Smooth muscle cell (in vitro differentiated cells): ENCODE data around the gene LTA4H. TPM values are rescaled to one million over a fixed set of nuclear protein-coding genes. Genes with fewer than 3 reads are reported as not detected.

Source experiments
- DNase-seq: peaks from one replicate; lab custom pipeline; 2025; ENCODE audit not compliant: unreplicated experiment; lab: John Stamatoyannopoulos, UW
- H2AFZ ChIP-seq: fragments of 200-600 bp; sonication (generic); 2 replicates; pipeline ENCODE4 v1.6.0; 2016; ENCODE audit warnings: antibody characterized with exemption, low read depth, mild to moderate bottlenecking
- H3F3A ChIP-seq: fragments of 200-600 bp; sonication (generic); 2 replicates; pipeline ENCODE4 v1.6.0; 2017; ENCODE audit warnings: antibody characterized with exemption, low read depth
- H3K27ac ChIP-seq: fragments of 200-600 bp; sonication (generic); 2 replicates; pipeline ENCODE4 v1.5.1; 2016; ENCODE audit warnings: low read depth, mild to moderate bottlenecking
- H3K27me3 ChIP-seq: fragments of 200-600 bp; sonication (generic); 2 replicates; pipeline ENCODE4 v1.6.1; 2016; ENCODE audit warnings: low read depth, mild to moderate bottlenecking
- H3K36me3 ChIP-seq: fragments of 200-600 bp; sonication (generic); 2 replicates; pipeline ENCODE4 v1.5.1; 2016; ENCODE audit warnings: low read depth
- H3K4me1 ChIP-seq: fragments of 200-600 bp; sonication (generic); 2 replicates; pipeline ENCODE4 v1.5.1; 2016; ENCODE audit warnings: low read depth
- H3K4me2 ChIP-seq: fragments of 200-600 bp; sonication (generic); 2 replicates; pipeline ENCODE4 v1.6.0; 2016; ENCODE audit warnings: mild to moderate bottlenecking
- H3K4me3 ChIP-seq: fragments of 200-600 bp; sonication (generic); 2 replicates; pipeline ENCODE4 v1.5.1; 2016; ENCODE audit warnings: mild to moderate bottlenecking
- H3K79me2 ChIP-seq: fragments of 200-600 bp; sonication (generic); 2 replicates; pipeline ENCODE4 v1.6.0; 2016; ENCODE audit warnings: low read depth, mild to moderate bottlenecking
- H3K9ac ChIP-seq: fragments of 200-600 bp; sonication (generic); 2 replicates; pipeline ENCODE4 v1.6.0; 2016; ENCODE audit warnings: low read depth
- H3K9me3 ChIP-seq: fragments of 200-600 bp; sonication (generic); replicated peaks from 2 replicates; pipeline ENCODE4 v1.5.1; 2016; ENCODE audit warnings: low read depth
- H4K20me1 ChIP-seq: fragments of 200-600 bp; sonication (generic); 2 replicates; pipeline ENCODE4 v1.6.0; 2016; ENCODE audit warnings: low read depth
- CTCF ChIP-seq: fragments of 200-600 bp; sonication (generic); IDR thresholded peaks from 2 replicates; pipeline ENCODE4 v1.5.1; 2017; ENCODE audit warnings: borderline replicate concordance, mild to moderate bottlenecking, antibody characterized with exemption; ENCODE audit not compliant: insufficient read depth, poor library complexity, severe bottlenecking
- WGBS: methylation state at CpG from one replicate; pipeline ENCODE4 v1.1.7; 2016; ENCODE audit warnings: low lambda C conversion rate; 5-methylcytosine and 5-hydroxymethylcytosine counted together
- polyA plus RNA-seq: library from polyadenylated mRNA; unstranded; fragments of >200 nt; fragmentation: Nextera tagmentation; extraction: Ambion mirVana; gene quantifications from 2 replicates; pipeline ENCODE4 v1.2.1, GENCODE V29; 2016
- total RNA-seq: library from RNA; depleted of rRNA; stranded (reverse); fragments of >200 nt; gene quantifications from 2 replicates; pipeline ENCODE4 v1.2.3, GENCODE V29; 2014

LTA4H gene
- total and polyA plus RNA-seq, 2 experiments from 2014 or later: 33.9 to 74.4 TPM

DNA sequence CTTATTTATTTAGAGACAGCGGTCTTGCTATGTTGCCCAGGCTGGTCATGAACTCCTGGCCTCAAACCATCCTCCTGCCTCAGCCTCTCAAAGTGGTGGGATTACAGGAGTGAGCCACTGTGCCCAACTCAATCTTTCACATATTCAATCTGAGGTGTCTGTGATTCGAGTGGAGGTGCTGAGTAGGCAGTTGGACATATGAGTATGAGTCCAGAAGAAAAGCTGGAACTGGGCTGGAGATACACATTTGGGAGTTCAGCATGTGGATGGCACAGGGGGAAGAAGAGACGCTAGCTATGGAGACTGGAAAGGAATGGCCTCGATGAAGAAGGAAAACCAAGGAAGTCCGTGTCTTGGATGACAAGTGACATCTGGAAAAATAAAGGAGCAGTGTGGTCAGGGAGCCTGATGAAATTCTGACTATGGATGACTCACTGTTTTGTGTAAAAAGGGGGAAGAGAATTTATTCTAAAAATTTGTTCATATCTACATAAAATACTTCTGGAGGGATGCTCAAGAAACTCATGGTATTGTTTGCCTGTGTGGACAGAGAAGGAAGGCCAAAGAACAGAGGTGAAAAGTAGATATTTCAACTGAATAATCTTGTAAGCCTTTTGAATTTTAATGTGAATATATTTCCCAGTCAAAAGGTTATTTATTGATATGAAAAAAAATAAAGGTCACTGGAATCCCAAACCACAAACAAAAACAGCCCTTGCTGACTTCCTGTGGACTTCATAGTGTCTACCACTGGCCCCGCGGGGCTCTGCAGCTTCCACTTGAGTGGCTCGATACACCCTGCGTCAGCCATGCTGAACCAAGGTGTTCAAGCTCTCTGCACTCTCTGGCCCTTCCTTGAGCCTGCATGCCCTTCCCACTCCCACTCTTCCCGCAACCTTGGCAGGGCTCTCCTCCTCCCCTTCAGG is 8.9 kb upstream of the LTA4H start:
- no peak overlapping the region for H3K27ac ChIP-seq
- H3K36me3 ChIP-seq: no peaks in the 10 kb centered on the region
- peak overlapping the region; percentile 35 for H3K4me2 ChIP-seq
- H3K27me3 ChIP-seq: no peaks in the 10 kb centered on the region
- no peak overlapping the region for H3K4me3 ChIP-seq
- H4K20me1 ChIP-seq: no peaks in the 10 kb centered on the region
- no peaks in the 10 kb centered on the region for H3F3A ChIP-seq
- no peaks in the 10 kb centered on the region for H3K79me2 ChIP-seq
- no peak overlapping the region for H3K9ac ChIP-seq
- 73% methylated on average over 10 of the region's 10 CpGs for WGBS
- no peak overlapping the region for H2AFZ ChIP-seq
- DNase-seq: no peak
- no peaks in the 10 kb centered on the region for H3K4me1 ChIP-seq
- no peaks in the 10 kb centered on the region for H3K9me3 ChIP-seq
- no peak for TF ChIP-seq CTCF

- WGBS: 90% methylated on average over 1 of the region's 1 CpG
- TF ChIP-seq CTCF: no peak
These were observed 5.8 kb upstream of the LTA4H start for GRCh38 chr12:96041181-96041580.

GRCh38 chr12:96040305-96041133 is 5.1 kb upstream of the LTA4H start:
- Histone ChIP-seq H3K9ac (no peak overlapping the region), H3K27me3 (no peaks in the 10 kb centered on the region), H3K4me2 (no peak overlapping the region), H4K20me1 (no peaks in the 10 kb centered on the region), H3F3A (no peaks in the 10 kb centered on the region), H3K4me3 (no peak overlapping the region), H3K4me1 (no peaks in the 10 kb centered on the region), H3K27ac (no peak overlapping the region), H3K79me2 (no peaks in the 10 kb centered on the region), H2AFZ (no peak overlapping the region), H3K9me3 (no peaks in the 10 kb centered on the region), H3K36me3 (no peaks in the 10 kb centered on the region)
- TF ChIP-seq CTCF: no peak
- no peak for DNase-seq
- whole genome bisulfite sequencing: 42% methylated on average over 3 of the region's 3 CpGs

More at GRCh38 chr12:96041181-96041580, 5.8 kb upstream of the LTA4H start:
- H3F3A ChIP-seq: no peaks in the 10 kb centered on the region
- no peak overlapping the region for H2AFZ ChIP-seq
- H3K4me1 ChIP-seq: no peaks in the 10 kb centered on the region
- no peak overlapping the region for H3K4me2 ChIP-seq
- no peak overlapping the region for H3K4me3 ChIP-seq
- no peaks in the 10 kb centered on the region for H3K9me3 ChIP-seq
- no peaks in the 10 kb centered on the region for H3K79me2 ChIP-seq
- no peaks in the 10 kb centered on the region for H3K27me3 ChIP-seq
- H4K20me1 ChIP-seq: no peaks in the 10 kb centered on the region
- DNase-seq: no peak
- H3K9ac ChIP-seq: no peak overlapping the region
- H3K27ac ChIP-seq: no peak overlapping the region
- no peaks in the 10 kb centered on the region for H3K36me3 ChIP-seq
